RWPE2 (cell line): ENCODE measurements around the gene GPR162.
A peak's percentile ranks its signal among the peaks of the same experiment; 100 is the strongest.

Experiments used
- ATAC-seq: fragments of 200-7000 bp; cut with Tn5 transposase; 3 replicates; pipeline ENCODE4 v1.9.1; 2021; ENCODE audit warnings: low read depth
- DNase-seq: peaks from one replicate; pipeline ENCODE4 v3.0.0-alpha.2; 2020; ENCODE audit warnings: low spot score
- H3K27ac ChIP-seq: fragments of 450-650 bp; 2 replicates; pipeline ENCODE4 v1.5.1; 2017; ENCODE audit warnings: mild to moderate bottlenecking; ENCODE audit not compliant: poor library complexity, severe bottlenecking
- H3K27me3 ChIP-seq: fragments of 250-450 bp; sonication (Bioruptor Pico); 2 replicates; pipeline ENCODE4 v1.5.1; 2021; ENCODE audit warnings: mild to moderate bottlenecking, moderate library complexity; ENCODE audit not compliant: insufficient read depth, poor library complexity, severe bottlenecking
- H3K36me3 ChIP-seq: fragments of 250-450 bp; sonication (Bioruptor Pico); 2 replicates; pipeline ENCODE4 v1.5.1; 2020; ENCODE audit warnings: low read depth, mild to moderate bottlenecking, moderate library complexity
- H3K4me1 ChIP-seq: fragments of 250-450 bp; sonication (Bioruptor Pico); 2 replicates; pipeline ENCODE4 v1.5.1; 2021; ENCODE audit warnings: mild to moderate bottlenecking, moderate library complexity; ENCODE audit not compliant: insufficient read depth, poor library complexity, severe bottlenecking
- H3K4me3 ChIP-seq: fragments of 250-450 bp; sonication (Bioruptor Pico); 2 replicates; pipeline ENCODE4 v1.5.1; 2021; ENCODE audit warnings: mild to moderate bottlenecking, moderate library complexity; ENCODE audit not compliant: severe bottlenecking
- H3K9me3 ChIP-seq: fragments of 250-450 bp; sonication (Bioruptor Pico); 2 replicates; pipeline ENCODE4 v1.5.1; 2021; ENCODE audit warnings: mild to moderate bottlenecking, moderate library complexity; ENCODE audit not compliant: severe bottlenecking
- CTCF ChIP-seq: fragments of 450-650 bp; IDR thresholded peaks from one replicate; pipeline ENCODE4 v1.5.1; 2017; ENCODE audit warnings: mild to moderate bottlenecking, moderate library complexity; ENCODE audit not compliant: poor library complexity, severe bottlenecking

The GPR162 gene

GRCh38 chr12:6850796-6851152, 29.2 kb downstream of the GPR162 start:
- no peak for DNase-seq
- no peaks in the 10 kb centered on the region for H3K4me1 ChIP-seq
- no peaks in the 10 kb centered on the region for H3K9me3 ChIP-seq
- H3K4me3 ChIP-seq: peak overlapping the region; percentile 78
- no peak for TF ChIP-seq CTCF
- H3K27me3 ChIP-seq: no peaks in the 10 kb centered on the region
- peak overlapping the region; percentile 63 for H3K27ac ChIP-seq
- peaks cover 36% of the 10 kb centered on the region for H3K36me3 ChIP-seq
- ATAC-seq: no peak

- peak within 1 kb of the TSS; percentile 78 for H3K4me3 ChIP-seq
- no peak for TF ChIP-seq CTCF
- no peaks in the 10 kb centered on the region for H3K9me3 ChIP-seq
- ATAC-seq (peak; percentile 74), DNase-seq (peak; percentile 98)
- no peaks in the 10 kb centered on the region for H3K27me3 ChIP-seq
- H3K36me3 ChIP-seq: peaks cover 38% of the 10 kb centered on the region
- no peaks in the 10 kb centered on the region for H3K4me1 ChIP-seq
- peak within 1 kb of the TSS; percentile 63 for H3K27ac ChIP-seq
Measured at GRCh38 chr12:6851153-6851920, 29.7 kb downstream of the GPR162 start, which contains the start of gene CDCA3. Gene CDCA3 (minus strand): TSS chr12:6851286. CDS start chr12:6850952, 334 bp downstream.

DNA sequence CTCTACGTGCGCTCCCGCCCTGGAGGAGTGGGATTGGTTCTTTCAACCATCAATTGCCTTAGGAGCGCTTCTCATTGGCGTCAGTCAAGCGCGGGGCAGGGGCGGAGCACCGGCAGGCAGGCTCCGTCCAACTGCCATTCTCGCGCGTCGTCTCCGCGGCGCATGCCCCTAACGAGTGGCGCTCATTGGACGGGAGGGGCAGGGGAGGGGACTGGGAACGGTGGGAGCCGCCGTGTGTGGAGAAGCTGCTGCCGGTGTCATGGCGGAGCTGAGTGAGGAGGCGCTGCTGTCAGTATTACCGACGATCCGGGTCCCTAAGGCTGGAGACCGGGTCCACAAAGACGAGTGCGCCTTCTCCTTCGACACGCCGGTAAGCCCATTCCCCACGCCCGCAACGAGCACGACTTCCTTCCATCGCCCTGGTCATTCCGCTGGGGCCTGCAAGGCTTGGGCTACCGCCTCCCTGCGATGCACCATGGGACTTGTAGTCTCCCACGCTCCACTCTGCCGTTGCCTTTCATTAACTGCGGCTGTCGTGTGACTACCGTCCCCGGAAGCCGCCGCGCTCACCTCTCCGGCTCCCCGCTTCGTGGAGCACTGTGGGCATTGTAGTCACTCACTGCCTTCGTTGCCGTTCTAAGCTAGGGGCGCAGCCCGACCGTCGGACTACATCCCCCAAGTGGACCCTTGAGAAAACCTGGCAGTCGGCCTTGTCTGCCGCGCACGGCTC, 30.5 kb downstream of the GPR162 start, which contains the start of gene USP5:
Gene USP5 (plus strand): TSS at position 230 of the 730 bp plus-strand sequence. CDS start 30 bp downstream, at position 260.
- TF ChIP-seq CTCF: no peak
- no peaks in the 10 kb centered on the region for H3K4me1 ChIP-seq
- H3K36me3 ChIP-seq: peaks cover 39% of the 10 kb centered on the region
- H3K27me3 ChIP-seq: no peaks in the 10 kb centered on the region
- H3K9me3 ChIP-seq: no peaks in the 10 kb centered on the region
- peak within 1 kb of the TSS; percentile 63 for H3K27ac ChIP-seq
- H3K4me3 ChIP-seq: peak within 1 kb of the TSS; percentile 78
- DNase-seq: peak; percentile 99
- ATAC-seq: peak; percentile 84

DNA sequence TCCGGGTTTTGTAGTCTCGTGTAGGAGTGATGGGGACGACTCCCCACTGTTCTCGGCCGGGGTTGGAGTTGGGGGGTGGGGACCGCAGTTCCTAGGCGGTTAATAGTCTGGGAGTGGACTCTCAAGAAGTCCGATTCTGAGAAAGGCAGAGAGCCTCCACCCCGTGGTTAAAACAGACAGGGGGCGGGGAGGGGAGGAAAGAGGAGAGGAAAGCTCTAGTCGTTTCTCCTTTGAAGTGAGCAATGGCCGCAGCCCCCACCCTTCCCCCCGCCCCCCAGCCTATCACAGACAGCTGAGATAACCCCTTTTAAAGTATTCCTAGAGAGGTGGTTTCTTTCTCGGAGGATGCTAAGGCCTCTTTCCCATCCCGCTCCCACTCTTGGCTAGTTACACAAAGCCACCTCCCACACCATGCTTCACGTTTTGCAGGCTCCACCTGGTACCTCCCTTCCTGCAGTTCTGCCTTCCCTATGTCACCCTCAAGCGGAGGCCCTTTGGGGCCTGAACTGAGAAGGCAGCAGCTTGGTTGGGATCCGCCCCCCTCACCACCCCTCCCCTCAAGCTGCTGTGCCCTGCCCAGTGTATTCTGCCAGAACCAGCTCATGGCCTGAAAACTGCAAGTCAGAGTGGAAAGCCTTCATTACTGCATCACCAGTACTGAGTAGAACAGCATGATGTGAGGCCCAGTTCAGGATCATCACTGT, 31.2 kb downstream of the GPR162 start:
- no peaks in the 10 kb centered on the region for H3K27me3 ChIP-seq
- no peak for TF ChIP-seq CTCF
- no peaks in the 10 kb centered on the region for H3K4me1 ChIP-seq
- ATAC-seq (no peak), DNase-seq (no peak)
- no peaks in the 10 kb centered on the region for H3K9me3 ChIP-seq
- H3K4me3 ChIP-seq: peak overlapping the region; percentile 78
- peak overlapping the region; percentile 63 for H3K27ac ChIP-seq
- H3K36me3 ChIP-seq: peaks cover 46% of the 10 kb centered on the region
